ENCODE results near the gene ERC1.

The ERC1 gene

GRCh38 chr12:1130571-1130970, 139.5 kb downstream of the ERC1 start:
- TF ChIP-seq ZNF366 (tag by site-specific recombination; conservative IDR thresholded peaks at IDR 0.05) (no peak), ATF2 (tag by site-specific recombination; IDR thresholded peaks at IDR 0.05; ENCODE audit: low read depth) (no peak), SP2 (tag by site-specific recombination; IDR thresholded peaks at IDR 0.05) (no peak), ZSCAN16 (tag by site-specific recombination; IDR thresholded peaks at IDR 0.05) (no peak), KLF8 (tag by site-specific recombination; IDR thresholded peaks at IDR 0.05) (no peak), ZNF660 (tag by site-specific recombination; IDR thresholded peaks at IDR 0.05) (no peak), PRDM1 (tag by site-specific recombination; IDR thresholded peaks at IDR 0.05) (no peak), ZNF274 (IDR thresholded peaks at IDR 0.05; ENCODE audit: low read length) (no peak), ZNF274 (tag by site-specific recombination; IDR thresholded peaks at IDR 0.05; ENCODE audit: borderline replicate concordance) (no peak), ZNF311 (tag by site-specific recombination; IDR thresholded peaks at IDR 0.05; ENCODE audit: borderline replicate concordance) (no peak)
- TF ChIP-seq, protein P1, sequence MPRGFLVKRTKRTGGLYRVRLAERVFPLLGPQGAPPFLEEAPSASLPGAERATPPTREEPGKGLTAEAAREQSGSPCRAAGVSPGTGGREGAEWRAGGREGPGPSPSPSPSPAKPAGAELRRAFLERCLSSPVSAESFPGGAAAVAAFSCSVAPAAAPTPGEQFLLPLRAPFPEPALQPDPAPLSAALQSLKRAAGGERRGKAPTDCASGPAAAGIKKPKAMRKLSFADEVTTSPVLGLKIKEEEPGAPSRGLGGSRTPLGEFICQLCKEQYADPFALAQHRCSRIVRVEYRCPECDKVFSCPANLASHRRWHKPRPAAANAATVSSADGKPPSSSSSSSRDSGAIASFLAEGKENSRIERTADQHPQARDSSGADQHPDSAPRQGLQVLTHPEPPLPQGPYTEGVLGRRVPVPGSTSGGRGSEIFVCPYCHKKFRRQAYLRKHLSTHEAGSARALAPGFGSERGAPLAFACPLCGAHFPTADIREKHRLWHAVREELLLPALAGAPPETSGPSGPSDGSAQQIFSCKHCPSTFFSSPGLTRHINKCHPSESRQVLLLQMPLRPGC (tag by site-specific recombination; IDR thresholded peaks at IDR 0.05) = no peak
- TF ChIP-seq, protein P2, sequence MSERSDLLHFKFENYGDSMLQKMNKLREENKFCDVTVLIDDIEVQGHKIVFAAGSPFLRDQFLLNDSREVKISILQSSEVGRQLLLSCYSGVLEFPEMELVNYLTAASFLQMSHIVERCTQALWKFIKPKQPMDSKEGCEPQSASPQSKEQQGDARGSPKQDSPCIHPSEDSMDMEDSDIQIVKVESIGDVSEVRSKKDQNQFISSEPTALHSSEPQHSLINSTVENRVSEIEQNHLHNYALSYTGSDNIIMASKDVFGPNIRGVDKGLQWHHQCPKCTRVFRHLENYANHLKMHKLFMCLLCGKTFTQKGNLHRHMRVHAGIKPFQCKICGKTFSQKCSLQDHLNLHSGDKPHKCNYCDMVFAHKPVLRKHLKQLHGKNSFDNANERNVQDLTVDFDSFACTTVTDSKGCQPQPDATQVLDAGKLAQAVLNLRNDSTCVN (tag by site-specific recombination; optimal IDR thresholded peaks at IDR 0.05) = no peak
- H3K36me3 ChIP-seq (ENCODE audit: control insufficient read depth in 2 of 2, insufficient read depth in 1 of 2, low read length in 2 of 2) = no peaks in the 10 kb centered on the region
- ChIA-PET CTCF (interaction anchor here (0.8 to 1.8 kb wide), 3 partner anchors 13 to 452 kb away, joined by 4 to 14 read pairs (median 6); no protein-coding TSS in a partner anchor), POLR2A (interaction anchor here (0.6 kb wide), 3 partner anchors 40 to 1828 kb away, joined by 3 to 6 read pairs (median 4); partner anchors contain the start of gene RAD52)
- no peaks in the 10 kb centered on the region for H3K9me3 ChIP-seq (ENCODE audit: control insufficient read depth, insufficient read depth, low read depth, low read length)
- H3K27ac ChIP-seq (ENCODE audit: extremely low read depth, low read depth, low read length) = no peak overlapping the region
- peaks cover 8% of the 10 kb centered on the region for H3K4me1 ChIP-seq (ENCODE audit: control insufficient read depth, insufficient read depth, low read length)
- H3K4me3 ChIP-seq (ENCODE audit: low read depth, low read length) = no peak overlapping the region

- ChIA-PET POLR2A (no interaction called here), CTCF (interaction anchor here (0.7 kb wide), 1 partner anchor 1451 kb away, joined by 3 read pairs; no protein-coding TSS in a partner anchor)
- Histone ChIP-seq H3K4me1 (ENCODE audit: control insufficient read depth, insufficient read depth, low read length) (peaks cover 8% of the 10 kb centered on the region), H3K36me3 (ENCODE audit: control insufficient read depth in 2 of 2, insufficient read depth in 1 of 2, low read length in 2 of 2) (no peaks in the 10 kb centered on the region), H3K9me3 (ENCODE audit: control insufficient read depth, insufficient read depth, low read depth, low read length) (no peaks in the 10 kb centered on the region), H3K27ac (ENCODE audit: extremely low read depth, low read depth, low read length) (no peak overlapping the region), H3K4me3 (ENCODE audit: low read depth, low read length) (no peak overlapping the region)
- no peak for TF ChIP-seq SCRT1 (tag by site-specific recombination; IDR thresholded peaks at IDR 0.05; ENCODE audit: borderline replicate concordance)
- no peak for TF ChIP-seq ZNF302 (tag by site-specific recombination; IDR thresholded peaks at IDR 0.05; ENCODE audit: low read depth)
Observed at GRCh38 chr12:1131811-1132224, 140.8 kb downstream of the ERC1 start.

GRCh38 chr12:1132311-1132710, 141.3 kb downstream of the ERC1 start:
- CTCF ChIA-PET = interaction anchor here (0.6 kb wide), 1 partner anchor 15 kb away, joined by 3 read pairs; no protein-coding TSS in a partner anchor

More at GRCh38 chr12:1132311-1132710, 141.3 kb downstream of the ERC1 start:
- POLR2A ChIA-PET = no interaction called here
- Histone ChIP-seq H3K4me1 (ENCODE audit: control insufficient read depth, insufficient read depth, low read length) (peaks cover 8% of the 10 kb centered on the region), H3K9me3 (ENCODE audit: control insufficient read depth, insufficient read depth, low read depth, low read length) (no peaks in the 10 kb centered on the region), H3K36me3 (ENCODE audit: control insufficient read depth in 2 of 2, insufficient read depth in 1 of 2, low read length in 2 of 2) (no peaks in the 10 kb centered on the region; a peak in 1 of 3 replicates), H3K27ac (ENCODE audit: extremely low read depth, low read depth, low read length) (no peak overlapping the region), H3K4me3 (ENCODE audit: low read depth, low read length) (no peak overlapping the region)
- TF ChIP-seq GFI1B (tag by site-specific recombination; IDR thresholded peaks at IDR 0.05) (no peak), ELK4 (IDR thresholded peaks at IDR 0.05; ENCODE audit: borderline replicate concordance, low read depth, low read length) (no peak), HOXA7 (CRISPR knock-in tag; IDR thresholded peaks at IDR 0.05; ENCODE audit: borderline replicate concordance) (no peak), ZNF23 (tag by site-specific recombination; IDR thresholded peaks at IDR 0.05; ENCODE audit: borderline replicate concordance) (no peak), SCRT1 (tag by site-specific recombination; IDR thresholded peaks at IDR 0.05; ENCODE audit: borderline replicate concordance) (no peak), ZSCAN16 (tag by site-specific recombination; IDR thresholded peaks at IDR 0.05) (no peak), ZFP37 (tag by site-specific recombination; IDR thresholded peaks at IDR 0.05) (no peak), ZNF830 (tag by site-specific recombination; IDR thresholded peaks at IDR 0.05; ENCODE audit: low read depth) (no peak), ZBTB48 (tag by site-specific recombination; IDR thresholded peaks at IDR 0.05) (no peak), ZNF112 (tag by site-specific recombination; IDR thresholded peaks at IDR 0.05) (no peak), ZNF48 (tag by site-specific recombination; IDR thresholded peaks at IDR 0.05) (no peak), ZNF292 (tag by site-specific recombination; IDR thresholded peaks at IDR 0.05; ENCODE audit: borderline replicate concordance, low read depth) (no peak), PRDM1 (tag by site-specific recombination; IDR thresholded peaks at IDR 0.05) (no peak), ZNF629 (tag by site-specific recombination; IDR thresholded peaks at IDR 0.05) (no peak), ZNF660 (tag by site-specific recombination; IDR thresholded peaks at IDR 0.05) (no peak), ZNF155 (tag by site-specific recombination; IDR thresholded peaks at IDR 0.05) (no peak), BCL11A (tag by site-specific recombination; IDR thresholded peaks at IDR 0.05; ENCODE audit: low read depth) (no peak)
